Mucosa of gallbladder (tissue), 1 donor: ENCODE results near the gene AGRN. TPM values are rescaled to one million over a fixed set of nuclear protein-coding genes. Genes with fewer than 3 reads are reported as not detected.

Experiments
- DNase-seq: peaks from one replicate; pipeline ENCODE4 v3.0.0-alpha.2; 2020; ENCODE audit warnings: low spot score
- total RNA-seq: library from RNA; stranded (reverse); gene quantifications from one replicate; pipeline ENCODE4 v1.2.1, GENCODE V29; 2021
- donor health status: DM: no; HTN: no; CAD: no.

Gene AGRN
- total RNA-seq, 1 donor from 2014 or later = 311 TPM

- DNase-seq = peak; percentile 53
Measured at GRCh38 chr1:1079408-1080121, 59.6 kb downstream of the AGRN start.

GRCh38 chr1:1080122-1080757, 60.3 kb downstream of the AGRN start:
- DNase-seq = no peak

GRCh38 chr1:1080951-1081310, 61.0 kb downstream of the AGRN start:
- no peak for DNase-seq

- no peak for DNase-seq
Measured at GRCh38 chr1:1081311-1082238, 61.7 kb downstream of the AGRN start.

GRCh38 chr1:1082239-1082775, 62.4 kb downstream of the AGRN start:
- no peak for DNase-seq

- DNase-seq = no peak
Measured at GRCh38 chr1:1082776-1083415, 63.0 kb downstream of the AGRN start.

- DNase-seq = no peak
Measured at GRCh38 chr1:1083416-1084371, 63.8 kb downstream of the AGRN start.

DNA sequence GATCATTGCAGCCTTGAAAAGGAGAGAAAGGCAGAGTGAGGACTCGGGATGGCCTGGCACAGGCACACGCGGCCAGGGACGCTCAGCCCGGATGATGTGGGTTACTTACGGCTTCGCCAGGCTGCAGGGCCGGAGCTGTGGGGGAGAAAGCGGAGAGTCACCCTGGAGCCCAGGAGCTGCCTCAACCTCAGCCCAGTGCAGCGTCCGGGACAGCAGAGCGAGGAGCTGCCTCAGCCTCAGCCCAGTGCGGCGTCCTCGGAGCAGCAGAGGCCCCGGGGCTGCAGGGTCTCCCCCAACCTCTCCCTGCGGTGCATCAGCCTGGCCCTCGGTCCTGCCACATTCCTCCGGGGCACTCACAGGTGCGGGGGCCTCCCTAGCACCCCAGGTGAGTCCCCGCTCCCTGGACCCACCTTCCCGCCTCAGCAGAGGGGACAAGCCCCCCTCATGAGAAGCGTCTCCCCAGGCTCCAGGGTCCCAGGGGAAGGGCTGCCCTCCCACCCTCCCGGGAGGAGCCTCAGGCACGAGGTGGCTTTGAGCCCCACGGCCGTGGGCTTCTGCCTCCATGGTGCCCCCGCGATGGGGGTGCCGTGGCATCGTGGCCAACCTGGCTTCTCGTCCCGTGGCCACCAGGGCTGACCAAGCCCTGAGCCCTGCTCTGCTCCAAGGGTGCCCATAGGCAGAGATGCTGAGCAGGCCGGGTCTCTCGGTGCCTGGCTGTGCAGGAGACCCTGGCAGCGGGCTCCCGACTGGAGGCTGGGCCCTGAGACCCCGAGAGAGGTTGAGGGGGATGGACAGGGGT, 64.7 kb downstream of the AGRN start:
- no peak for DNase-seq

- no peak for DNase-seq
Measured at GRCh38 chr1:1085171-1085841, 65.4 kb downstream of the AGRN start.

DNA sequence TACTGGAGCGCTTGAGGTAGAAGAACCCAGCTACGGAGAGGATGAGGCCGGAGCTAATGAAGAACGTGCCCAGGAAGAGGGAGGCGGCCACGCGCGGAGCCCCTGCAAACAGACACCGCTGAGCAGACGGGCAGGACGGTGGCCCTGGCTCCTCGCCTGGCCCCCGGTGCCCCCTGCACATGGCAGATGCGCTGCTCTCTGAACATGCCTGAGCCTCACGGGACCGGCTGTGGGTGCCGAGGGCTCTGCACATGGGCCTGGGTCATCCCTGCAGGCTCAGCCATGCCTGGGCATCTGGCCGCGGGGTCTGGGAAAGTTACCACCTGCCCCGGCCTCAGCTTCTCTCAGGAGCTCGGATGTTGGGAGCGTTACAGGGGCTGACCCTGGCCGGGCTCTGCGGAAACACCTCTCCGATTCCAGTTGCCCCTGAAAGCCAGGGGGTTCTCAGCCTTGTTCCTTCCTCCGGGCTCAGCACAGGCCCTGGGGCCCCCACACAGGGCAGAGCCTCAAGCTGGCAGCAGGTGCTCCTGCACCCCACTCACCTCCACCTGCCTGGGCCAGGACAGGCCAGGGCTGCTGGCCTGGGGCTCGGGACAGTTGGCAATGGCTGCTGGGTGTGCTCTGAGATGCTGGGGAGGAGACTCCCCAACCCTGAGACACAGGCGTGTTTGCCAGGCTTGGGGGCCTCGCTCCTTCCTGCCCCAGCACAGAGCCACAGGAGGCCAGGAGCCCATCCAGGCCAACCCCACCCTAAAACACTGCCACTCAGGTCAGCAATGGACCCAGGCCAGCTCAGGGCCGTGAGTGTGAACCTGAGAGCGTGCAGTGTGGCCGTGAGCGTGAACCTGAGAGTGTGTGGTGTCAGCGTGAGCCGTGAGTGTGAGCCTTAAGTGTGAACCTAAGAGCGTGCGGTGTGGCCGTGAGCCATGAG, 66.3 kb downstream of the AGRN start:
- DNase-seq = no peak

GRCh38 chr1:1086911-1087341, 67.0 kb downstream of the AGRN start:
- DNase-seq = no peak

DNA sequence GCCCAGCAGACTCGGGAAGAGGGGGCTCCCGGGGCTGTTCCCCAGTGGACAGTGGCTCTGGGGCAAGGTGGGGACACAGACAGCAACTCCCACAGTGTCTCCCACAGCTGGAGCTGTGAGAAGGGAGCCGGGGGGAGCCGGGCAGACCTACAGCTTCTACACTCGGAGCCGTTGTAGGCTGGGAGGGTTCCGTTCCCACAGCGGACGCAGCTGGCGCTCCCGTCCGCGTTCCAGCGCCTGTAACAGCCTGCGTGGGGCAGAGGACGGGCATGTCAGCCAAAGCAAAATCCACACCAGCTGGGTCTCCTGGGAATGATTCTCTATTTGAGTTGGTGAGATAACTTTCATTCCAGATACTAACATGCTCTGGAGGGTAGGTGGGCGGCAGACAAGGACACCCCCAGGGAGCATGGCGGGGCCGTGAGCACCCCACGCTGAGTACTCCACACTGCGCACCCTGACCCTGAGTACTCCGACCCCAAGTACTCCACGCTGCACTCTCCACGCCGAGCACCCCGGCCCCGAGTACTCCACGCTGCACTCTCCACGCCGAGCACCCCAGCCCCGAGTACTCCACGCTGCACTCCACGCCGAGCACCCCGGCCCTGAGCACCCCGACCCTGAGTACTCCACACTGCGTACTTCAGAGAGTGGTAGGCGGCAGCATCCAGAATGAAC, 67.6 kb downstream of the AGRN start:
- no peak for DNase-seq

DNA sequence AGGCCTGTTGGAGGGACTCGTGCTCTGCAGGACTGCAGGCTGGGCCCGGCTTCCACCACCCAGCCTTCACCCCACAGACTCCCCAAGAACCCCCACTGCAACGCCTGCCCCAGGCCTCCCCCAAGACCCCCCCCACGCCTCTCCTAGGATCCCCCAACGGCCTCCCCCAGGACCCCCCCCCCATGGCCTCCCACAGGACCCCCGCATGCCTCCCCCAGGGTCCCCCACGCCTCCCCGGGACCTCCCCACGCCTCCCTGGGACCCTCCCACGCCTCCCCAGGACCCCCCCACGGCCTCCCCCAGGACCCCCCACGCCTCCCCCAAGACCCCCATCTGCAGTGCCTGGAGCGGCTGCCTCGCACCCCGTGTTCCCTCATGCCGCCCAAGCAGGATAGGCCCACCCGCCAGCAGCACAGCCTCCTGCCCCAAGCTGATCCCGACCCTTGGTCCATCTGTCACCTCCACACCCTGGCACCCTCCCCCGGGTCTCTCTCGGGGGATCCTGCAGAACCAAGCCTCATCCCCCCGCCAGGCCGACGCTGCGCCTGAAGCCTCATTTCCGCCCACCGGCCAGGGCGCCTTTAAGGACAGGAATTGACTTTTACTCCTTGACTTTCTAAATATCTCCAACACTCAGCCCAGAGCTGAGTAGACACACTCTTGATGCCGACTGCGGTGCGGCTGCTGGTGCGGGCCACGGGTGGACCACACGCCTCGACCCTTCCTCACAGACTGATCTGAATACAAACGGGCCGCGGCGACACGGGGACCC, 68.3 kb downstream of the AGRN start:
- DNase-seq = no peak

GRCh38 chr1:1088801-1089680, 69.1 kb downstream of the AGRN start:
- no peak for DNase-seq

- no peak for DNase-seq
Measured at GRCh38 chr1:1089731-1090423, 70.0 kb downstream of the AGRN start.
